HG03135 (cell line): ENCODE measurements around the gene C1QL2.

Source experiments
- ATAC-seq: cut with Tn5 transposase; IDR thresholded peaks from one replicate; pipeline ENCODE4 v1.9.1; 2021; ENCODE audit warnings: mild to moderate bottlenecking, moderate library complexity; ENCODE audit not compliant: unreplicated experiment

Gene C1QL2

DNA sequence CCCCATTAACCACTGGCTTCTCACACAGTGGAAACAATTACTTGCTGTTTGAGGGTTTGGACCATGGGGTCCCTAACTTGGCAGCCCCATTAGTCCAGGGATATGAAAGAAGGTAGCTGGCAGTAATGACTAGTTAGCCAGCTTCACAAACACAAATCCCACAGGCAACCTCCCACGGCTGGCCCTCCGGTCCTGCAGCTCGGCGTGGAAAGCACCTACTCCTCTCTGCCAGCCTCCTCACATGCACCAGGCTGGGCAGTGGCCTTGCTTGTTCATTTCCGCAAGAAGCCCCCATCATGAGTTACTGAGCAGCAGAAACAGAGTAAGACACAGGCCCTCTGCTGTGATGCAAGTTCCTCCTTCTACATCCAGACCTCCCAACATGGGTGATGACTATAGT, 13.7 kb downstream of the C1QL2 start:
- no peak for ATAC-seq

GRCh38 chr2:119142824-119143223, 15.7 kb downstream of the C1QL2 start:
- ATAC-seq, result no peak

- ATAC-seq, result no peak
Measured at GRCh38 chr2:119137502-119137901, 21.0 kb downstream of the C1QL2 start.

GRCh38 chr2:119136872-119137271, 21.7 kb downstream of the C1QL2 start:
- no peak for ATAC-seq

GRCh38 chr2:119136093-119136492, 22.5 kb downstream of the C1QL2 start:
- ATAC-seq, result no peak

GRCh38 chr2:119134775-119135174, 23.8 kb downstream of the C1QL2 start:
- no peak for ATAC-seq

- no peak for ATAC-seq
Measured at GRCh38 chr2:119126650-119127049, 31.9 kb downstream of the C1QL2 start.

DNA sequence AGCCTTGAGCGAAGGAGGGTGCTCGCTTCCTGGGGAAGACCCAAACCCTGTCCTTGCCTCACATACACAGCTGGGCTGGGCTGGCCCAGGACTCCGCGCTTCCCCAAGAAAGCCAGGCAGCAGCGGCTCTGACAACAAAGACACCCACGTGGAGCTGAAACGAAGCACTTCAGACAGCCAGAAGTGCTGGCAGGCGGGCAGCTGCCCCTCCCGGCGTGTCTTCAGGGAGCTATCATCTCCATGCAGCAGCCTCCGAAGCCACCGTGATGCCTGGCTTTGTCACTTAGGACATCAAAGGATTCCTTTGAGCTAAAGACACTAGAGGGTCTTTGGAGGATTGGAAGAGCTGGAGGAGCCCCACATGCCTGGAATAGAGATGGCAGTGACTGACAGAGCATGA, 35.2 kb downstream of the C1QL2 start:
- no peak for ATAC-seq

DNA sequence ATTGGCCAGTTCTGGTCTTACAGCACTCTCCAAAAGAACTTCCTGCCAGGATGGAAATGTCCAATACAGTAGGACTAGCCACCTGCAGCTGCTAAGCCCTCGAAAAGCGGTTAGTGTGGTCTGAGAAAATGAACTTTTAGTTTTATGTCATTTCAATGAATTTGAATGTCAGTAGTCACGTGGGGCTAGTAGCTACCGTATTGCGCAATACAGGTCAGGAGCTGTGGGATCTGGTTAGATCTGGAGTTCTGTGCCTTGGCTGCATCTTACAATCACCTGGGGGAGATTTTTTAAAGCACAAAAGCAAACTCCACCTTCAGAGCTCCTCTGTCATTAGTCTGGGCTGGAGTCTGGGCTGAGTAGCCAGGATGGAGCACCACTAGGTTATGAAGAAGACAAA, 35.9 kb downstream of the C1QL2 start:
- no peak for ATAC-seq

DNA sequence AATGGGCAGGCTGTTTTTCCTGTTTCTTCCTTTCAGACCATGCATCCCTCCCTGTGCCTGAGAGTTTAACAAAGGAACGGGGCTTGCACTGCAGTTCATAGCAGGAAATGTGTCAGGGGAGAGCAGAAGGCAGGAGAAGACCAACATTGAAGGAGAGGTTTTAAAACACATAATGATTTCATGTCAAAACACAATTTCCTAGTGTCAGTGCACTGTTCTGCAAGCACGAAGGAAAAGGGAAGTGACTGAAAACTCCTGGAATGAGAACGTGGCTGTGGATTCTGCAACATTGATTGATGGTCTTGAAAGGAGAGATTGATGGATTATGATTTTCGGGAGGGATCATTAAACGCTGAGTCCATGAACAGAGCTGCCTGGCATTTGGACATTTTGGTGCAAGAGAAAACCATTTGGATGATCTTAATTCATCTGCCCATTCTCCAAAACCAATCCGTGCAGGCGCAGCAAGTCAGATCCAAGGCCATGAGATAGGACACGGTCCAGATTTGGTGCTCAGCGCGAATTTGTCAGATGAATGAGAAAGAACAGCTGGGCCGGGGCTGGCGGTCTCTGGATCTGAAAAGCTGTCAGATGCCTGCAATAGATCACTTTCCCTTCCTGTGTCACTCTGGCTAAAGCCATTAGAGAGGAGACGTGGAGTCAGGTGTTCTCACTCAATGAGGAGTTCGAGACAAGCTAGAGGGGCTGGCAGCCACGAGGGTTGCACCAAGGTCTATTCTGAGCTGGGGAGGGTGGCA, 38.4 kb downstream of the C1QL2 start:
- ATAC-seq, result no peak

GRCh38 chr2:119119076-119119785, 39.3 kb downstream of the C1QL2 start:
- ATAC-seq, result no peak

DNA sequence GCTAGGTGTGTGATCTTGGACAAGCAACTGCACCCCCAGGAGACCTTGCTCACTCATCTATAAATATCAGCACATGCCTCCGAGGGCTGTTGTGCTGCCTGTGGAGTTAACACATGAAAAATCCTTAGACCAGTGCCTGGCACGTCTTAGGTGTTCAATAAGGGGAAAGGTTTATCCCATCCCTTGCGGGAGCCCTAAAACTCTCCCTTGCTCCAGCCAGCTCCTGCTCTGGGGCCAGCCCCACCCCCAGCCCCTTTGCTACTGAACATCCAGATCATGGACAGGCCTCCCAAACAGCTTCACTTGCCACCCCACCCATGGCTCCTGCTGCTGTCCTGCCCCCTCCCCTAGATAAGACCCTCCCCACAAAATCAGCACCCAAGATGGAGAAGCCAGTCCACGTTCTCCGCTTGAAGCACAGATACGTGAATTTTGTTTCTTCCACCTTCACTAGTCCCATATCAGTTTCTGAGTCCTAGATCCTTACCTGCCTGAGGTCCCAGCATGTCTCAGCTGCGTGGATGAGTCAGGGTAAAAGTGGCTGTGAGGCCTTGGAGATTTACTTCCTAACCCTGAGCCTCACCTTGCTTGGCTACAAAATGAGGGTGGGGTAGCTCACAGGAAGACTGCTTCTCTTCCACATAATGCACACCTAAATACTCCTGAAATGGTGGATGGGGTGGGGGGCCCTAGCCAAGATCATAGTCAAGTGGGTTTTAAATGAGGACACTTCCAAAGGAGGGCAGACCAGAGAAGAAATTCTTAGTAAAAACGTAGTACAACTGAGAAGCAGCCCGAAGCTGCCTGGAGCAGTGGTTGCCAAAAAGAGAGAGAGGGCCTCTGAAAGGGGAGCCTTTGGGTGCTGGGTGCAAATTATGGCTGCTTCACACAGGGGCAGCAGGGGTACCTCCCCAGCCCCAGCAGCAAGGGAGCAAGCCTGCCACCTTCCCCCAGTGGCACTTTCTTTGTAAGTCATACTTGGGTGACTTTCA, 40.4 kb downstream of the C1QL2 start:
- ATAC-seq, result no peak

GRCh38 chr2:119117408-119117807, 41.1 kb downstream of the C1QL2 start:
- no peak for ATAC-seq

GRCh38 chr2:119116411-119117295, 41.9 kb downstream of the C1QL2 start:
- ATAC-seq, result no peak

DNA sequence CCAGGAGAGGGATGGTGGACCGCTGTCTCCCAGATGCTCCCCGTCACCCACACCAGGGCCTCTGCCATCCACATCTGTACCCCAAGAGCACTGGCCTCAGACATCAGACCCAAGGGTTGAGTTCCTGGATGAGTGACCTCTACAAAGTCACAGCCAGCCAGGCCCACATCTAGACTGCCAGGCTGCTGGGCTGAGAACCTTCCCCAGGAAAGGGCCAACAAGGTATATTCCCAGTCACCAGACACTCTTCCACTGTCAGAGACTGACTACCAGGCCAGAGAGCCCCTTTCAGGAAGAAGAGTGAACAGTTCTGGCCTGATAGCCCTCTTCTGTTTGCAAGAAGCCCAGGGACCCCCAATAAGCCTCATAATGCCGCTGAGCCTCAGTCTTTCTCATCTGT, 44.3 kb downstream of the C1QL2 start:
- no peak for ATAC-seq

GRCh38 chr2:119113489-119113770, 45.1 kb downstream of the C1QL2 start:
- ATAC-seq, result no peak

- no peak for ATAC-seq
Measured at GRCh38 chr2:119112770-119113488, 45.6 kb downstream of the C1QL2 start.

- ATAC-seq, result no peak
Measured at GRCh38 chr2:119112230-119112629, 46.3 kb downstream of the C1QL2 start.

DNA sequence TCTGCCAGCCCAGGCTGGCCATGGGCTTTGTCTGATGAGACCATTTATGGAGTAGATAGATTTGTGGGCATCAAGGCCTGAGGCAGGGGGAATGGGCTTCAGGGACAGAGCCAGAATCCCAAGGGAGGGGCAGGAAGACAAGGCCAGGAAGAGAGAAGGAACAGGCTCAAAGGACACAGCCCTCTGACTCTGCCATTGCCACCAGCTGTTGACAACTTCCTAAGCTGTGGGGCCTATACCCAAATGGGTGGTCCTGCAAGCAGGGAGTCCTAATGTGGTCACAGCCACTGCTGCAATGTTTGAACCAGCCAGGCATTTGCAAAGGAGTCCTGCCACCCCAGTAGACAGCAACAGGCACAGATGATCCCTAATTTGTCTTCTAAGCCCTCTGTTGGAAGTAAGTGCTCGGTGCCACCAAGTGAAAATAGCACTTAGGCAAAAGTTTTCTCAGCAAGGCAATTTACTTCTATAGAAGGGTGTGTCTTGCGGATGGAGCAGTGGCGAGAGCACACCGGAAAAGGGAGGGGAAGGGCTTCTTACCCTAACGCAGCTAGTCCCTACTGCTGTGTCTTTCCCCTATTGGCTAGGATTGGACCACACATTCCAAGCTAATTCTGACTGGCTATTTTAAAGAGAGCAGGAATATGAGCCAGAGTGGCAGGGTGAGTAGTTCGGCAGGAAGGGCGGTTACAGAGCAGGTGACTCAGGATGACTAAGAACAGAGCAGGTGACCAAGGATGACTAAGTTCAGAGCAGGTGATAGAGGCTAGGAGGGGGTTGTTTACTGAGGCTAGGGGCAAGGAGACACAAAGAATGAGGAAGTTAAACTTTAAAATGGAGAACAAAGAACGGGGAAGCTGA, 47.2 kb downstream of the C1QL2 start:
- ATAC-seq, result no peak
